ENCODE measurements around the gene ZNF668.
"Not testable (repeated sequence)": the region's sequence is repeated elsewhere in the genome, so short reads cannot be mapped to it uniquely, and the experiment has no call there.

DNA sequence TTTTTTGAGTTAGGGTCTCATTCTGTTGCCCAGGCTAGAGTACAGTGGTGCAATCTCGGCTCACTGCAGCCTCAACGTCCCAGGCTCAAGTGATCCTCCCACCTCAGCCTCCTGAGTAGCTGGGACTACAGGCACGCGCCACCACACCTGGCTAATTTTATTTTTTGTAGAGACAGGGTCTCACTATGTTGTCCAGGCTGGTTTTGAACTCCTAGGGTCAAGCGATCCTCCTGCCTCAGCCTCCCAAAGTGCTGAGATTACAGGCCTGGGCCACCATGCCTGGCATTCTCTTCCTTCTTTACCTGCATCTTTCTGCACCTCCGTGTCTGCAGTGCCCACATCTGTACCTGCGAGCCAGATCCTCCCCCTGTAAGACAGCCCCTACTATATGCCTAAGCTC, 62.2 kb downstream of the ZNF668 start:
- not testable (repeated sequence) for TF ChIP-seq RAD21 (IDR thresholded peaks at IDR 0.05); CTCF (IDR thresholded peaks at IDR 0.05; ENCODE audit: low read depth, low read length, missing input control); GABPA (IDR thresholded peaks at IDR 0.05 in 1 of 2, conservative IDR thresholded peaks at IDR 0.05 in 1 of 2); TAF1 (conservative IDR thresholded peaks at IDR 0.05); REST (IDR thresholded peaks at IDR 0.05); JUND (IDR thresholded peaks at IDR 0.05); EGR1 (IDR thresholded peaks at IDR 0.05; ENCODE audit: low read depth in 2 of 2); SP1 (IDR thresholded peaks at IDR 0.05); HNF4A (conservative IDR thresholded peaks at IDR 0.05)
- TF ChIP-seq, protein P1, sequence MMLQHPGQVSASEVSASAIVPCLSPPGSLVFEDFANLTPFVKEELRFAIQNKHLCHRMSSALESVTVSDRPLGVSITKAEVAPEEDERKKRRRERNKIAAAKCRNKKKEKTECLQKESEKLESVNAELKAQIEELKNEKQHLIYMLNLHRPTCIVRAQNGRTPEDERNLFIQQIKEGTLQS (IDR thresholded peaks at IDR 0.05), result not testable (repeated sequence)

Data from liver (tissue), 3 donors.